Duodenal mucosa (tissue), 2 donors: ENCODE results near the gene UBE2F.
"Not testable (repeated sequence)": the region's sequence is repeated elsewhere in the genome, so short reads cannot be mapped to it uniquely, and the experiment has no call there.

ENCODE experiments used
- H3K27ac ChIP-seq: one replicate; pipeline ENCODE4 v1.7.0; 2013; ENCODE audit warnings: low read depth, low read length
- H3K27me3 ChIP-seq, 2 donors: one replicate each; pipeline ENCODE4 v1.7.0; 2013; ENCODE audit warnings: low read length in 2 of 2, control low read depth in 1 of 2; ENCODE audit not compliant: insufficient read depth in 2 of 2, control insufficient read depth in 1 of 2
- H3K36me3 ChIP-seq, 2 donors: one replicate each; pipeline ENCODE4 v1.7.0; 2013; ENCODE audit warnings: low read length in 2 of 2, control low read depth in 1 of 2; ENCODE audit not compliant: insufficient read depth in 2 of 2, control insufficient read depth in 1 of 2
- H3K4me1 ChIP-seq, 2 donors: one replicate each; pipeline ENCODE4 v1.7.0; 2013; ENCODE audit warnings: low read length in 2 of 2, control low read depth in 1 of 2; ENCODE audit not compliant: insufficient read depth in 2 of 2, control insufficient read depth in 1 of 2
- H3K4me3 ChIP-seq, 2 donors: one replicate each; pipeline ENCODE4 v1.7.0; 2013; ENCODE audit warnings: low read length in 2 of 2, low read depth in 1 of 2
- H3K9ac ChIP-seq, 2 donors: one replicate each; pipeline ENCODE4 v1.7.0; 2013; ENCODE audit warnings: low read length in 2 of 2, low read depth in 1 of 2
- H3K9me3 ChIP-seq, 2 donors: one replicate each; pipeline ENCODE4 v1.7.0; 2013; ENCODE audit warnings: low read length in 2 of 2, control low read depth in 1 of 2; ENCODE audit not compliant: control insufficient read depth in 1 of 2

Gene UBE2F

DNA sequence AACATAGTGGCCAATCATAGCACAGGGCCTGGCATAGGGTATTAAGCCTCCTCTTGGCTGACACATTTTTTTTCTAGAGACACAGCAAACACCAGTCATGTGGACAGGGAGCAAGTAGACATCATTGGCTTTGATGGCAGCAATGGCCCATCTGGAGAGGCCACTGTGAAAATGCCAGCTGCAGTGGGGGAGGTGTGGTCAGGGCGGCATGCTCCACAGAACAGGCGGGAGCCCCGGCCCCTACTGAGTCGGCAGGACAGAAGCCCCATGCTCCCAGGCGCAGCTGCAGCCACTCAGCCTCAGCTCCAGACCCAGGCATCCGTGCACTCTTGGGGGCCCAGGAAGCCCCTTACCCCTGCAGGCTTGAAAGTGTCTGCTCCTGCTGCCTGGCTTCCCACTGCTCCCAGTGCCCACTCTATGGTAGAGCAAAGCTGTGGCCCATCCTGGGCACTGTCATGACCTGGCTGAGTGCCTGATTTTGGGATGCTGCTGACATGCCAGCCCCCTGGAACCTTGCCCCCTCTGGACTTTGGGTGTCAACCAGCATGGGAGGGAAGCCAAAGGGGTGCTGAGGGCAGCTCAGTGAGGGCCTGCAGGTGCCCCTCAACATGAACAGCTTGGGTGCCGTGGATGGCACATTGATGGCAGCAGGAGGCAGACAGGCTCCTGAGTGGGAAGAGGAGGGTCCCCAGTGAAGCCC lies 23.3 kb upstream of the UBE2F start:
- no peak overlapping the region for H3K27ac ChIP-seq
- no peaks in the 10 kb centered on the region for H3K27me3 ChIP-seq
- no peak overlapping the region for H3K4me3 ChIP-seq
- H3K9me3 ChIP-seq: peaks cover 11 to 12% of the 10 kb centered on the region in 2 donors
- H3K36me3 ChIP-seq: no peaks in the 10 kb centered on the region
- H3K4me1 ChIP-seq: no peaks in the 10 kb centered on the region
- no peak overlapping the region for H3K9ac ChIP-seq

DNA sequence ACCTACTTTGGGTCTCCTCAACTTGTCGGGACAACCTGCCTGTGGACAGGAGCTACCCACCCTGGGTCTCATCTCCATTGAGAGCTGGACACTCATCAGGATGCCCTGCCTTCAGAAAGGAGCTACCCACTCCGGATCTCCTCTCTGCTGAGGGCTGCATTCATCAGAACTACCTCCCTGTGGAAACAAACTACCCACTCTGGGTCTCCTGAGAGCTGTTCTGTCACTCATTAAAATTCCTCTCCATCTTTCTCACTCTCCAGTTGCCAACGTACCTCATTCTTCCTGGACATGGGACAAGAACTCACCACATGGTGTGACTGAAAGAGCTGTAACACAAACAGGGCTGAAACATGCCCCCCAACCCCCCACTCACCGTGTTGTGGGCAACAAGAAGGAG lies 22.5 kb upstream of the UBE2F start:
- Histone ChIP-seq H3K4me3 (no peak overlapping the region), H3K27me3 (no peaks in the 10 kb centered on the region), H3K4me1 (no peaks in the 10 kb centered on the region), H3K9me3 (peaks cover 11 to 12% of the 10 kb centered on the region in 2 donors), H3K27ac (no peak overlapping the region), H3K9ac (no peak overlapping the region), H3K36me3 (no peaks in the 10 kb centered on the region)

DNA sequence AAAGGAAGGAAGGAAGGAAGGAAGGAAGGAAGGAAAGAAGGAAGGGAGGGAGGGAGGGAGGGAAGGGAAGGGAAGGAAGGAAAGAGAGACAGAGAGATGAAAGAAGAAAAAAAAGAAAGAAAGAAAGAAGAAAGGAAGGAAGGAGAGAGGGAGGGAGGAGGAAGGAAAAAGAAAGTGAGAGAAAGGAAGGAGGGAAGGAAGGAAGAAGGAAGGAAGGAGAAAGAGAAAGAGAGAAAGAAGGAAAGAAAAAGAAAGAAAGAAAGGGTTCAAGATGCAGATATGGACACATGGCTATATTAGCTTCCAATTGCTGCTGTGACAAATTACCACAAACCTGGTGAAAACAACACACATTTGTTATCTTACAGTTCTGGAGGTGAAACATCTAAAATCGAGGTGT lies 20.4 kb upstream of the UBE2F start:
- Histone ChIP-seq H3K9ac (no peak overlapping the region), H3K27ac (no peak overlapping the region), H3K36me3 (no peaks in the 10 kb centered on the region), H3K4me1 (no peaks in the 10 kb centered on the region), H3K27me3 (no peaks in the 10 kb centered on the region), H3K9me3 (peaks cover 11 to 12% of the 10 kb centered on the region in 2 donors), H3K4me3 (no peak overlapping the region)

DNA sequence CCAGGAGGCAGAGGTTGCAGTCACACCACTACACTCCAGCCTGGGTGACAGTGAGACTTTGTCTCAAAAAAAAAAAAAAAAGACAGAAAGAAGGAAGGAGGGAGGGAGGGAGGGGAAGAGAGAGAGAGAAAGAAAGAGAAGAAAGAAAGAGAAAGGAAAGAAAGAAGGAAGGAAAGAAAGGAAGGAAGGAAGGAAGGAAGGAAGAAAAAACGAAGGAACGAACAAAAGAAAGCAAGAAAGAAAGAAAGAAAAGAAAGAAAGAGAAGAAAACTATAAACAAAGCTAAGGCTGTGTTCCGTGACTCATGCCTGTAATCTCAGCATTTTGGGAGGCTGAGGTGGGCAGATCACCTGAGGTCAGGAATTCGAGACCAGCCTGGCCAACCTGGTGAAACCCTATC lies 15.5 kb upstream of the UBE2F start:
- not testable (repeated sequence) for H3K27ac ChIP-seq, H3K27me3 ChIP-seq, H3K4me1 ChIP-seq, H3K36me3 ChIP-seq, H3K4me3 ChIP-seq, H3K9ac ChIP-seq, H3K9me3 ChIP-seq

DNA sequence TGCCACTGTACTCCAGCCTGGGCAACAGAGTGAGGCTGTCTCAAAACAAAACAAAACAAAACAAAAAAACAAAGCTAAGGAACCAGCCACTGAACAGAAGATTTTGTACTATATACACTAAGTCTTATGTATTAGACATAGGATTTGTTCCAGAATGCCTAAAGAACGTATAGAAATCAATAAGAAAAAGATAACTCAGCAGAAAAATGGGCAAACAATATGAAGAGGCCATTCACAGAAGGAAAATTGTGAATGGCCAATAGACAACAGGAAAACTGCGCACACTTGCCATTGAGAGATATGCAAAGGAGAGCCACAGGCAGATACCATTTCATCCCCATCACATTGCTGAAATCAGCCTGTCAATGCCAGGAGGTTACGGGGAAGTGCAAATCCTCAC lies 14.9 kb upstream of the UBE2F start:
- H3K4me3 ChIP-seq: no peak overlapping the region

DNA sequence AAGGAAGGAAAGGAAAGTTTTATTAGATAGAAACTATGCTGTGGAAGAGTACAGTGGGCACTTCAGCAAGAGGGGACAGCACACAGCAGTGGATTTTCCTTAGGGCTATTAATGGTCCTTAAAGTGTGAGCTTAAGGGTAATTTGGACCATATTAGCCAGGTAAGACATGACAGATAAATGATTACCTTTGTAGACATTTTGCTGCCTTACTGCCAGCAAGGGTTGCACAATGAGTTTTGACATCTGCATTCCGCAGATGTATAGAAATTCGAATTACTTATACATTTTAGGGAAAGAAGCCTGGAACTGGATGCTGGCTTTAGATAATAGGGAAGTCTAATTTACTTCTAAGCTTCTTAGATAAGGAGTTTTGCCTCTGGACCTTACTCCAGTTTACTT lies 14.0 kb upstream of the UBE2F start:
- Histone ChIP-seq H3K27ac (no peak overlapping the region), H3K27me3 (peaks cover 6 to 8% of the 10 kb centered on the region in 2 donors)

More for the DNA sequence above, 14.9 kb upstream of the UBE2F start:
- Histone ChIP-seq H3K27me3 (peaks cover 6 to 8% of the 10 kb centered on the region in 2 donors), H3K4me1 (no peaks in the 10 kb centered on the region), H3K9ac (no peak overlapping the region), H3K9me3 (no peaks in the 10 kb centered on the region), H3K27ac (no peak overlapping the region), H3K36me3 (no peaks in the 10 kb centered on the region)

DNA sequence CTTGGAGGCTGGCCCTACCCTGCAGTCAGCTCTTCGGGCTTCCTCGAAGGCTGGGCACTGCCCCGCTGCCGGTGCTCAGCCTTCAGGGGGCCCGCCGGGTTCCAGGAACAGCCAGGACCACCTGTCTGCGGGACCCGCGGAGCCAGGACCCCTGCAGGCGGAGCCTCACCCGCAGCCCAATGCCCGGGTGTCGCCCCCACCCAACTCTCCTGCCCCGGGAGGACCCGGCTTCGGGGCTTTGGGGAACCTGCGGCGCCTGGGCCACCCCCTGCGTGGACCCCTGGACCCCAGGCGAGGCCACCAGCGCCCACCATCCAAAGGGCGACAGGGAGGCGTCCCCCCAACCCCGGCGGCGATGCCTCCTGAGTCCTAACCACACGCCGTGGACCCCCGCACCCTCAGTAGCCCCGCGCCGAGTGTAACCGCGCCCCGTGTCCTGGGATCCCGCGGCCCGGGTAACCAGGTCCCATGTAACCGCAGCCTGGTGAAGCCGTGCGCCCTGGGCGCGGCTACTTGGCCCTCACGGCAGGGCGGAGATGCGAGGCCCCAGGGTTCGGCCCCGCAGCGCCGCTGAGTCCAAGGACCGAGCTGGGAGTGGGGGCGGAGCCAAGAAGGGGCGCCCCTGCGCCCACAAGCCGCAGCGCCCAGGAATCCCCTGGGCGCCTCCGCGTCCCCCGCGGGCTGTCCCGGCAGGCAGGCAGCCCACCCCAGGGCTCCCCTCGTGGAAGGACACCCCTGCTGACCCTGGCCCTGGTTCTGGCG lies 11.0 kb upstream of the UBE2F start:
- no peak overlapping the region for H3K9ac ChIP-seq
- no peak overlapping the region for H3K4me3 ChIP-seq
- no peaks in the 10 kb centered on the region for H3K4me1 ChIP-seq
- no peaks in the 10 kb centered on the region for H3K36me3 ChIP-seq
- no peak overlapping the region for H3K27ac ChIP-seq
- H3K27me3 ChIP-seq: peaks cover 6 to 8% of the 10 kb centered on the region in 2 donors
- no peaks in the 10 kb centered on the region for H3K9me3 ChIP-seq

More for the DNA sequence above, 14.0 kb upstream of the UBE2F start:
- Histone ChIP-seq H3K4me3 (no peak overlapping the region), H3K9me3 (no peaks in the 10 kb centered on the region), H3K9ac (no peak overlapping the region), H3K4me1 (no peaks in the 10 kb centered on the region), H3K36me3 (no peaks in the 10 kb centered on the region)

DNA sequence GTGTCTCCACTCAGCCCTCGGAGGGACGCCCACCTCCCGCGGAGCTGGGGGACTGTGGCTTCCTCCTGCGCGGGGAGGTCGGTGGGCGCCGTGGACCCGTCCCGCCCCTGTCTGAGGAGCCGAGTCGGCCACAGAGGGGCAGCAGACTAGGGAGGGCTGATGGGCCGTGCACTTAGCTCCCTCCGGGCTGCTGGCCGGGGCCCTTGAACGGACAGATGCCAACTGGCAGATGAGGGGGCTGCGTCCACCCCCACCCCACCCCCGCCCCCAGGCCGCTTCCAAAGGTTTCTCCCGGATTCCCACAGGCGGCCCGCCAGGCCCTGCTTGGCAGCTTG lies 10.4 kb upstream of the UBE2F start:
- Histone ChIP-seq H3K9ac (no peak overlapping the region), H3K4me3 (no peak overlapping the region)

DNA sequence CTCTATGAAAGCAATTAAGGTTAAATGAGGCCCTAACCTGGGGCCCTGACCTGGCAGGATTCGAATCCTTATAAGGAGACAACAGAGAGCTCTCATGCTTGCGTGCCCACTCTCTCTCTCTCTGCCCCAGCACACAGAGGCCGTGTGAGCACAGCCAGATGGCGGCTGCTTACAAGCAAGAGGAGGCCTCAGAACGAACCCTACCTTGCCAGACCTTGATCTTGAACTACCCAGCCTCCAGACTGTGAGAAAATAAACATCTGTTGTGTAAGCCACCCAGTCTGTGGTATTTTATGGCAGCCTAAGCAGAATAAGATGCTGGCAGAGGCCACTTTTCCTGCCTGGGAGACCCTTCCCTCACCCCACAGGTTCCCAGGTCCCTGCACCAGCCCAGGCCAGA lies 5.2 kb upstream of the UBE2F start:
- Histone ChIP-seq H3K9me3 (peaks cover 6 to 16% of the 10 kb centered on the region in 2 donors), H3K4me1 (peaks cover 3 to 5% of the 10 kb centered on the region in 2 donors), H3K27me3 (no peaks in the 10 kb centered on the region), H3K4me3 (no peak overlapping the region), H3K9ac (no peak overlapping the region), H3K36me3 (no peaks in the 10 kb centered on the region), H3K27ac (no peak overlapping the region)

More for the DNA sequence above, 10.4 kb upstream of the UBE2F start:
- Histone ChIP-seq H3K27me3 (peaks cover 6 to 8% of the 10 kb centered on the region in 2 donors), H3K36me3 (no peaks in the 10 kb centered on the region), H3K4me1 (no peaks in the 10 kb centered on the region), H3K27ac (no peak overlapping the region), H3K9me3 (no peaks in the 10 kb centered on the region)

DNA sequence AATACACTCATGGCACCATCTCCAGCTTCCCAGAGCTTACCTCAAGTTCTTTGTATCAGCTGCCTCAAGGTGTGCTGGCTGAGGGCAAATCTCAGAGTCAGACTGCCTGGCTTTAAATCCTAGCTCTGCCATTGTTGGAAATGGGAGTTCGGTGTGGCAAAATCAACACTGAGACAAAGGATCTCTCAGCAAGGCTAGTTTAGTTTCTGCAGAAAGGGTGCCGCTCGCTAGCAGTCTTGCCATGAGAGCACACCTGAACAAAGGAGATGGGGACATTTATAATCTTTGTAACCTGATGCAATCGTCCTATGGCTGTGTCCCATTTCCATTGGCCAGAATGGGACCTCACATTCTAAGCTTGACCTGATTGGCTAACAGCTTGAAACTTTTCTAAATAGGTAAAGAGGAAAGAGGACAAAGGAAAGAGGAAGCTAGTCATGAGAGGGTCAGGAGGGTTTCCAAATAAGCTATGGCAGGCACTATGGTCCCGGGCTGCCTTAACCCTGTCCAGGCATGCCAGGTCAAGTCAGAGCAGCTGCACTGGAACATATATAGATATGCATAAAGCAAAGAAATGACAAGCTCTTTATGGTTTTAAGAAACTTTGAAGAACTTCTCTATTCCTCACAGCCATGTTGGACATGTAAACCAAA lies 4.3 kb upstream of the UBE2F start:
- no peak overlapping the region for H3K27ac ChIP-seq
- H3K9me3 ChIP-seq: peaks cover 6 to 16% of the 10 kb centered on the region in 2 donors
- no peak overlapping the region for H3K9ac ChIP-seq
- no peaks in the 10 kb centered on the region for H3K36me3 ChIP-seq
- no peak overlapping the region for H3K4me3 ChIP-seq
- H3K4me1 ChIP-seq: peaks cover 3 to 6% of the 10 kb centered on the region in 2 donors
- no peaks in the 10 kb centered on the region for H3K27me3 ChIP-seq
